ENCODE data around the gene BICC1. TPM values are rescaled to one million over a fixed set of nuclear protein-coding genes. Genes with fewer than 3 reads are reported as not detected.

Gene BICC1
- total and polyA plus RNA-seq, 2 of the 13 experiments (the other 11 are each of a cell fraction or from before 2014, with no cell fraction given) = 0.18 to 1.5 TPM

- no peak overlapping the region for H3K27ac ChIP-seq (ENCODE audit: extremely low read length, insufficient read depth, low read length)
- H3K27me3 ChIP-seq (ENCODE audit: control insufficient read depth in 1 of 2, insufficient read depth in 2 of 2, low read length in 2 of 2) = no peaks in the 10 kb centered on the region; a peak in 1 of 5 replicates
- CTCF ChIA-PET (ENCODE audit: low intra/inter-chr PET ratio, low total read pairs) = no interaction called here
- no peak overlapping the region for H3K4me3 ChIP-seq (replicated peaks in 1 of 3; ENCODE audit: insufficient read depth in 1 of 3, low read depth in 2 of 3, low read length in 3 of 3)
- WGBS (ENCODE audit: low lambda C conversion rate) = 87% methylated on average over 3 of the region's 3 CpGs
- H3K79me2 ChIP-seq (ENCODE audit: insufficient read depth, low read length) = no peaks in the 10 kb centered on the region
- H3K36me3 ChIP-seq (replicated peaks in 1 of 2; ENCODE audit: control insufficient read depth in 1 of 2, insufficient read depth in 2 of 2, low read length in 2 of 2) = no peaks in the 10 kb centered on the region
- POLR2A ChIA-PET = no interaction called here
- H3K4me1 ChIP-seq (ENCODE audit: insufficient read depth, low read length) = no peaks in the 10 kb centered on the region
- no peaks in the 10 kb centered on the region for H4K20me1 ChIP-seq (ENCODE audit: insufficient read depth, low read length)
- in situ Hi-C loops (cut with HindIII; ENCODE audit: extremely low pct_ligation_motif_present, low pct_unique_long_range_greater_than_20kb) (loop anchor here (10.0 kb wide), 2 partner anchors 133 to 233 kb away; partner anchors contain the start of gene BICC1), intact Hi-C loops (cut with micrococcal nuclease; ENCODE audit: unreplicated experiment) (loop anchor here (10.0 kb wide), 1 partner anchor 343 kb away; no protein-coding TSS in a partner anchor)
- H3K9ac ChIP-seq (ENCODE audit: insufficient read depth, low read depth, low read length) = no peak overlapping the region
- H3K9me3 ChIP-seq (ENCODE audit: low read length) = no peaks in the 10 kb centered on the region
- H3K4me2 ChIP-seq (ENCODE audit: low read depth, low read length) = no peak overlapping the region
- BruUV-seq (replicated peaks) = no TSS peak
- H2AFZ ChIP-seq (ENCODE audit: low read length) = no peak overlapping the region
- TF ChIP-seq ZNF143 (CRISPR knock-in tag; IDR thresholded peaks at IDR 0.05) (no peak), ZNF772 (CRISPR knock-in tag; IDR thresholded peaks at IDR 0.05) (no peak), FOXA1 (IDR thresholded peaks at IDR 0.05) (no peak), FOXA1 (CRISPR knock-in tag; IDR thresholded peaks at IDR 0.05) (no peak), ZNF780A (CRISPR knock-in tag; IDR thresholded peaks at IDR 0.05) (no peak), ZNF7 (CRISPR knock-in tag; IDR thresholded peaks at IDR 0.05) (no peak), HNF1B (CRISPR knock-in tag; IDR thresholded peaks at IDR 0.05) (no peak), HOXA9 (CRISPR knock-in tag; IDR thresholded peaks at IDR 0.05; ENCODE audit: borderline replicate concordance) (no peak), ZNF597 (CRISPR knock-in tag; IDR thresholded peaks at IDR 0.05) (no peak), BCL6 (CRISPR knock-in tag; IDR thresholded peaks at IDR 0.05) (no peak), RARA (CRISPR knock-in tag; IDR thresholded peaks at IDR 0.05) (no peak), ZBTB2 (CRISPR knock-in tag; IDR thresholded peaks at IDR 0.05; ENCODE audit: low read depth) (no peak), PBX3 (CRISPR knock-in tag; IDR thresholded peaks at IDR 0.05; ENCODE audit: borderline replicate concordance) (no peak), PAF1 (CRISPR knock-in tag; IDR thresholded peaks at IDR 0.05) (no peak), SNAPC4 (CRISPR knock-in tag; IDR thresholded peaks at IDR 0.05) (no peak), SRF (IDR thresholded peaks at IDR 0.05; ENCODE audit: low read depth, low read length) (no peak)
- no peak for FAIRE-seq
- no peak for DNase-seq (ENCODE audit: low spot score)
- ATAC-seq = no peak
These were observed 135.5 kb downstream of the BICC1 start for GRCh38 chr10:58648131-58648530.
